ENCODE measurements around the gene APLNR. TPM values are rescaled to one million over a fixed set of nuclear protein-coding genes. Genes with fewer than 3 reads are reported as not detected.

Gene APLNR
- polyA plus RNA-seq, 2 of the 4 experiments (the other 2 are of a cell fraction), result 0.08 to 0.14 TPM

- Histone ChIP-seq H3K4me2 (peak overlapping the region; percentile 41), H3K9me3 (no peaks in the 10 kb centered on the region), H3K27ac (peak overlapping the region; percentile 46 to 67; a peak in 5 of 6 replicates), H3K4me3 (no peak overlapping the region), H3K4me1 (peaks cover 14% of the 10 kb centered on the region)
- DNase-seq (ENCODE audit: low read depth in 1 of 2, low spot score in 1 of 2) (peak; percentile 16 to 18), ATAC-seq (peak; percentile 66 to 86; a peak in 3 of 6 replicates), FAIRE-seq (no peak)
- ChIA-PET CTCF (interaction anchor here (0.7 to 3.1 kb wide), 2 partner anchors 19 to 35 kb away, joined by 4 to 14 read pairs; no protein-coding TSS in a partner anchor), POLR2A (no interaction called here)
- 35% methylated on average over 3 of the region's 3 CpGs for WGBS (ENCODE audit: missing lambda C conversion rate)
- no peak for TF ChIP-seq CBX8 (IDR thresholded peaks at IDR 0.05)
These were observed 22.6 kb downstream of the APLNR start for GRCh38 chr11:57214494-57214893.

GRCh38 chr11:57214098-57214417 lies 23.0 kb downstream of the APLNR start:
- POLR2A ChIA-PET, result no interaction called here
- TF ChIP-seq ZNF302 (CRISPR knock-in tag; IDR thresholded peaks at IDR 0.05), result no peak
- TF ChIP-seq HDAC2 (IDR thresholded peaks at IDR 0.05), result no peak
- no peak for TF ChIP-seq SREBF2 (IDR thresholded peaks at IDR 0.05)
- TF ChIP-seq EP300 (IDR thresholded peaks at IDR 0.05), result no peak
- no peak for TF ChIP-seq KDM5A (IDR thresholded peaks at IDR 0.05)
- TF ChIP-seq, protein P1, sequence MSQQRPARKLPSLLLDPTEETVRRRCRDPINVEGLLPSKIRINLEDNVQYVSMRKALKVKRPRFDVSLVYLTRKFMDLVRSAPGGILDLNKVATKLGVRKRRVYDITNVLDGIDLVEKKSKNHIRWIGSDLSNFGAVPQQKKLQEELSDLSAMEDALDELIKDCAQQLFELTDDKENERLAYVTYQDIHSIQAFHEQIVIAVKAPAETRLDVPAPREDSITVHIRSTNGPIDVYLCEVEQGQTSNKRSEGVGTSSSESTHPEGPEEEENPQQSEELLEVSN (IDR thresholded peaks at IDR 0.05; ENCODE audit: borderline replicate concordance, low read depth), result no peak
- TF ChIP-seq, protein P2, sequence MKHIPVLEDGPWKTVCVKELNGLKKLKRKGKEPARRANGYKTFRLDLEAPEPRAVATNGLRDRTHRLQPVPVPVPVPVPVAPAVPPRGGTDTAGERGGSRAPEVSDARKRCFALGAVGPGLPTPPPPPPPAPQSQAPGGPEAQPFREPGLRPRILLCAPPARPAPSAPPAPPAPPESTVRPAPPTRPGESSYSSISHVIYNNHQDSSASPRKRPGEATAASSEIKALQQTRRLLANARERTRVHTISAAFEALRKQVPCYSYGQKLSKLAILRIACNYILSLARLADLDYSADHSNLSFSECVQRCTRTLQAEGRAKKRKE (CRISPR knock-in tag; IDR thresholded peaks at IDR 0.05; ENCODE audit: low read depth), result no peak
- TF ChIP-seq, protein P3, sequence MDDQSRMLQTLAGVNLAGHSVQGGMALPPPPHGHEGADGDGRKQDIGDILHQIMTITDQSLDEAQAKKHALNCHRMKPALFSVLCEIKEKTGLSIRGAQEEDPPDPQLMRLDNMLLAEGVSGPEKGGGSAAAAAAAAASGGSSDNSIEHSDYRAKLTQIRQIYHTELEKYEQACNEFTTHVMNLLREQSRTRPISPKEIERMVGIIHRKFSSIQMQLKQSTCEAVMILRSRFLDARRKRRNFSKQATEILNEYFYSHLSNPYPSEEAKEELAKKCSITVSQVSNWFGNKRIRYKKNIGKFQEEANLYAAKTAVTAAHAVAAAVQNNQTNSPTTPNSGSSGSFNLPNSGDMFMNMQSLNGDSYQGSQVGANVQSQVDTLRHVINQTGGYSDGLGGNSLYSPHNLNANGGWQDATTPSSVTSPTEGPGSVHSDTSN (IDR thresholded peaks at IDR 0.05), result no peak
- TF ChIP-seq TFCP2L1 (CRISPR knock-in tag; IDR thresholded peaks at IDR 0.05), result no peak
- no peak for TF ChIP-seq MYC (IDR thresholded peaks at IDR 0.05; ENCODE audit: borderline replicate concordance, low read length)
- TF ChIP-seq BCL3 (IDR thresholded peaks at IDR 0.05), result no peak

DNA sequence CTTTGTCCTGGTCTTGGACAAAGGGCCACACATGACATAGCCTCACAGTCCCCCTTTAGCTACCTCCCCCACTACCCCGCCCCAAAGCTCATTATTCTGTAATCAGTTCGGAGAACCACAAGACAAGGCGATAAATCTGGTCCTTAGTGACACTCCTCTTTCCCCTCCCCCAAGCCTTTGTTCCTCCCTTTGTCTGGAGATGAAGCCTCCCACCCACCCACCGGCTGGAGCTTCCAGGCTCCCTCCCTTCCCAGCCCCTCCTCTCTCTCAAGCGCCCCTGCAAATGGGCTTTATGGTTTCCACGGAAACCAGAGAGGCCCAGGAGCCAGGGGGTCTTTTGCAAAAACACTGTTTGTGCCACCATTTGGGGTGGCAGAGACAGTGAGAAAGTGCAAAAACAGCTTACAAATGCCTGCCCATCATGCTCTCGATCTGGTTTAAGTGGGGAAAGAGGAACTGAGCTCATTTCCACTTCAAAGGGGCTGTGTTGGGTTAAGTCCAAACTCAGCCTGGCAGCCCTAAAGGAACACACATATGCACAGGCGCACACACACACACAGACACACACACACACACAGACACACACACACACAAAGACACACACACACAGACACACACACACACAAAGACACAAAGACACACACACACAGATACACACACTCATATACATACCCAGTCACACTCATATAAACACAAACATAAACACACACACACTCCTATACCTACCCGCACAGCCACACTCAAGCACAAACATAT lies 23.5 kb downstream of the APLNR start:
- Histone ChIP-seq H3K4me3 (no peak overlapping the region), H3K4me1 (peaks cover 14% of the 10 kb centered on the region), H3K27ac (peak overlapping the region; percentile 46 to 67; a peak in 4 of 6 replicates), H3K9me3 (no peaks in the 10 kb centered on the region), H3K4me2 (no peak overlapping the region; the same call in 2 of the 3 replicates)
- 93% methylated on average over 8 of the region's 9 CpGs for WGBS (ENCODE audit: missing lambda C conversion rate)
- DNase-seq (ENCODE audit: low read depth in 1 of 2, low spot score in 1 of 2), result no peak
- POLR2A ChIA-PET, result no interaction called here
- CTCF ChIA-PET, result interaction anchor here (0.6 to 3.1 kb wide), 5 partner anchors 9 to 373 kb away, joined by 4 to 14 read pairs (median 5); no protein-coding TSS in a partner anchor
- TF ChIP-seq CHD2 (IDR thresholded peaks at IDR 0.05; ENCODE audit: low read length, partially characterized antibody) (no peak), SMC3 (IDR thresholded peaks at IDR 0.05) (no peak), POLR2AphosphoS2 (conservative IDR thresholded peaks at IDR 0.05; ENCODE audit: low read length) (no peak), USF2 (IDR thresholded peaks at IDR 0.05) (no peak), NPAS2 (CRISPR knock-in tag; IDR thresholded peaks at IDR 0.05; ENCODE audit: borderline replicate concordance) (no peak), EHMT2 (IDR thresholded peaks at IDR 0.05; ENCODE audit: low read depth) (no peak)
- TF ChIP-seq, protein P4, sequence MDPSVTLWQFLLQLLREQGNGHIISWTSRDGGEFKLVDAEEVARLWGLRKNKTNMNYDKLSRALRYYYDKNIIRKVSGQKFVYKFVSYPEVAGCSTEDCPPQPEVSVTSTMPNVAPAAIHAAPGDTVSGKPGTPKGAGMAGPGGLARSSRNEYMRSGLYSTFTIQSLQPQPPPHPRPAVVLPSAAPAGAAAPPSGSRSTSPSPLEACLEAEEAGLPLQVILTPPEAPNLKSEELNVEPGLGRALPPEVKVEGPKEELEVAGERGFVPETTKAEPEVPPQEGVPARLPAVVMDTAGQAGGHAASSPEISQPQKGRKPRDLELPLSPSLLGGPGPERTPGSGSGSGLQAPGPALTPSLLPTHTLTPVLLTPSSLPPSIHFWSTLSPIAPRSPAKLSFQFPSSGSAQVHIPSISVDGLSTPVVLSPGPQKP (IDR thresholded peaks at IDR 0.05; ENCODE audit: low read depth, low read length), result no peak
- no peak for ATAC-seq
- no peak for FAIRE-seq

More at GRCh38 chr11:57214098-57214417, 23.0 kb downstream of the APLNR start:
- peak overlapping the region; percentile 41 for H3K4me2 ChIP-seq
- CTCF ChIA-PET, result interaction anchor here (0.7 to 3.1 kb wide), 3 partner anchors 18 to 119 kb away, joined by 4 to 14 read pairs (median 4); no protein-coding TSS in a partner anchor
- H3K4me1 ChIP-seq, result peaks cover 14% of the 10 kb centered on the region
- WGBS (ENCODE audit: missing lambda C conversion rate), result 90% methylated on average over 2 of the region's 2 CpGs
- H3K4me3 ChIP-seq, result no peak overlapping the region
- FAIRE-seq (no peak), ATAC-seq (0 out of 6 replicates have a peak, but pooled peaks of 1 of the 2 experiments have one; percentile 30), DNase-seq (ENCODE audit: low read depth in 1 of 2, low spot score in 1 of 2) (no peak)
- peak overlapping the region; percentile 46 to 67; a peak in 5 of 6 replicates for H3K27ac ChIP-seq
- no peaks in the 10 kb centered on the region for H3K9me3 ChIP-seq

Measured in A549 (cell line).